DOHH2 (cell line): ENCODE measurements around the gene ETV5.

Source experiments
- H3F3A ChIP-seq: fragments of 200-600 bp; sonication (generic), shearing (Covaris generic); 2 replicates; pipeline ENCODE4 v1.6.0; 2016; ENCODE audit warnings: antibody characterized with exemption, mild to moderate bottlenecking; ENCODE audit not compliant: control insufficient read depth, insufficient read depth
- H3K27ac ChIP-seq: fragments of 200-600 bp; sonication (generic); 2 replicates; pipeline ENCODE4 v1.5.1; 2014; ENCODE audit warnings: low read depth, mild to moderate bottlenecking, low read length, moderate library complexity
- H3K27me3 ChIP-seq: fragments of 200-600 bp; sonication (generic); 2 replicates; pipeline ENCODE4 v1.6.1; 2014; ENCODE audit warnings: mild to moderate bottlenecking, low read length, mixed read lengths; ENCODE audit not compliant: control insufficient read depth
- H3K36me3 ChIP-seq: fragments of 200-600 bp; sonication (generic); 2 replicates; pipeline ENCODE4 v1.6.1; 2014; ENCODE audit warnings: mild to moderate bottlenecking, low read length, moderate library complexity, mixed read lengths; ENCODE audit not compliant: control insufficient read depth
- H3K4me1 ChIP-seq: fragments of 200-600 bp; sonication (generic); 2 replicates; pipeline ENCODE4 v1.6.1; 2014; ENCODE audit warnings: mild to moderate bottlenecking, low read length, mixed read lengths; ENCODE audit not compliant: control insufficient read depth
- H3K4me2 ChIP-seq: fragments of 200-600 bp; sonication (generic); 2 replicates; pipeline ENCODE4 v1.6.0; 2014; ENCODE audit warnings: mild to moderate bottlenecking, low read length, moderate library complexity
- H3K4me3 ChIP-seq: fragments of 200-600 bp; sonication (generic); 2 replicates; pipeline ENCODE4 v1.5.1; 2014; ENCODE audit warnings: mild to moderate bottlenecking, low read length, mixed read lengths
- H3K79me2 ChIP-seq: fragments of 200-600 bp; sonication (generic); 2 replicates; pipeline ENCODE4 v1.6.1; 2014; ENCODE audit warnings: mild to moderate bottlenecking, low read length, mixed read lengths; ENCODE audit not compliant: control insufficient read depth
- H3K9me2 ChIP-seq: fragments of 200-600 bp; sonication (generic); replicated peaks from 2 replicates; pipeline ENCODE4 v1.6.1; 2014; ENCODE audit warnings: mild to moderate bottlenecking, low read length, mixed read lengths; ENCODE audit not compliant: control insufficient read depth
- H3K9me3 ChIP-seq: fragments of 200-600 bp; sonication (generic); 2 replicates; pipeline ENCODE4 v1.6.1; 2014; ENCODE audit warnings: antibody characterized with exemption, low read length, mixed read lengths; ENCODE audit not compliant: control insufficient read depth, insufficient read depth
- H4K20me1 ChIP-seq: fragments of 200-600 bp; sonication (generic); 2 replicates; pipeline ENCODE4 v1.6.0; 2014; ENCODE audit warnings: low read depth, mild to moderate bottlenecking, antibody characterized with exemption, low read length, moderate library complexity; ENCODE audit not compliant: control insufficient read depth, insufficient read depth
- CTCF ChIP-seq: fragments of 200-600 bp; sonication (generic); IDR thresholded peaks from one replicate; pipeline ENCODE4 v1.5.1; 2014; ENCODE audit warnings: antibody characterized with exemption, mild to moderate bottlenecking, low read depth, low read length; ENCODE audit not compliant: poor library complexity, severe bottlenecking
- EZH2phosphoT487 ChIP-seq: fragments of 200-600 bp; sonication (generic); IDR thresholded peaks from 2 replicates; pipeline ENCODE4 v1.6.1; 2017; ENCODE audit warnings: borderline replicate concordance, mild to moderate bottlenecking, antibody characterized with exemption, low read length, moderate library complexity, mixed read lengths

Gene ETV5

DNA sequence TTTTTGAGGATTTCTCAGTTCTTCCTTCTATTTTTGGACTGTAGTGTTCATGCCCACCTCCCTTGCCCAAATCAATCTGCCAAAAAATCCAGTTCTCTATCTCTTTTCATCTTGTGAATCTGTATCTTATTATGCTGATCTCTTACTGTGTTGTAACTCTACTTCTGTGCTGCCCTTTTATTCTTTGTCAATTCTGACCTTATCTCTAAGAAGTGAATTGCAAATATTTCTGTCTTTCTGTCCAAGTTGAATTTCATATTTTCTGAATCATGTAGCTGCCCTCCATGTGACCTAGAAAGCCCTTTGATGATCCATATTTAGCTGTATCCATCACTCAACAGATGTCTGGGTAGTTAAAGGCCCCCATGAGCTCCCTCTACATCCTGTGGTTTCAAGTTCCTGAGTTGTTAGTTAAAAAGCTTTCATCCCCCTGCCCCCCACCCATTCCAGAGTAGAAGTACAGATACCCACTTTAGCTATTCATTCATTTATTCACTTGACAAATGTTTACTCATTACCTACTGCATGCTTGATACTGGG is 33.6 kb upstream of the ETV5 start:
- TF ChIP-seq EZH2phosphoT487 (no peak), CTCF (no peak)
- H3K4me2 ChIP-seq: no peak overlapping the region
- H3K27me3 ChIP-seq: peaks cover 15% of the 10 kb centered on the region
- no peaks in the 10 kb centered on the region for H3K36me3 ChIP-seq
- no peaks in the 10 kb centered on the region for H3K9me3 ChIP-seq
- H4K20me1 ChIP-seq: no peaks in the 10 kb centered on the region
- H3K9me2 ChIP-seq: no peaks in the 10 kb centered on the region
- H3K79me2 ChIP-seq: no peaks in the 10 kb centered on the region
- no peak overlapping the region for H3K4me3 ChIP-seq
- H3K27ac ChIP-seq: no peak overlapping the region
- peaks cover 3% of the 10 kb centered on the region; the same call in 1 of the 2 replicates for H3K4me1 ChIP-seq
- no peaks in the 10 kb centered on the region for H3F3A ChIP-seq

- Histone ChIP-seq H3F3A (no peaks in the 10 kb centered on the region), H3K36me3 (no peaks in the 10 kb centered on the region), H4K20me1 (no peaks in the 10 kb centered on the region), H3K9me2 (no peaks in the 10 kb centered on the region), H3K27ac (no peak overlapping the region), H3K27me3 (peaks cover 15% of the 10 kb centered on the region), H3K79me2 (no peaks in the 10 kb centered on the region), H3K4me2 (no peak overlapping the region), H3K4me3 (no peak overlapping the region), H3K4me1 (peaks cover 3% of the 10 kb centered on the region; the same call in 1 of the 2 replicates), H3K9me3 (no peaks in the 10 kb centered on the region)
- TF ChIP-seq CTCF: no peak
- no peak for TF ChIP-seq EZH2phosphoT487
Observed at GRCh38 chr3:186141790-186142189, 32.9 kb upstream of the ETV5 start.

- Histone ChIP-seq H3K4me1 (peaks cover 3% of the 10 kb centered on the region; the same call in 1 of the 2 replicates), H3K4me2 (no peak overlapping the region), H3K27me3 (peaks cover 19% of the 10 kb centered on the region), H3F3A (no peaks in the 10 kb centered on the region), H3K9me3 (no peaks in the 10 kb centered on the region), H4K20me1 (no peaks in the 10 kb centered on the region), H3K4me3 (no peak overlapping the region), H3K79me2 (no peaks in the 10 kb centered on the region), H3K9me2 (no peaks in the 10 kb centered on the region), H3K36me3 (no peaks in the 10 kb centered on the region), H3K27ac (no peak overlapping the region)
- TF ChIP-seq EZH2phosphoT487: no peak
- no peak for TF ChIP-seq CTCF
Observed at GRCh38 chr3:186138272-186138981, 29.5 kb upstream of the ETV5 start.
